OCI-LY1 (cell line): ENCODE measurements around the gene SETMAR.

Experiments used
- EZH2 ChIP-seq: fragments of 200-600 bp; sonication (generic), shearing (Covaris generic); IDR thresholded peaks from 2 replicates; pipeline ENCODE4 v1.8.0; 2017; ENCODE audit warnings: borderline replicate concordance, mixed run types, mild to moderate bottlenecking, antibody characterized with exemption, low read length, moderate library complexity, mixed read lengths
- TF ChIP-seq, protein P1 (sequence below): fragments of 200-600 bp; sonication (generic), shearing (Covaris generic); IDR thresholded peaks from 2 replicates; pipeline ENCODE4 v1.5.1; 2017; ENCODE audit warnings: mild to moderate bottlenecking, antibody characterized with exemption, low read length, moderate library complexity, mixed read lengths

DNA sequence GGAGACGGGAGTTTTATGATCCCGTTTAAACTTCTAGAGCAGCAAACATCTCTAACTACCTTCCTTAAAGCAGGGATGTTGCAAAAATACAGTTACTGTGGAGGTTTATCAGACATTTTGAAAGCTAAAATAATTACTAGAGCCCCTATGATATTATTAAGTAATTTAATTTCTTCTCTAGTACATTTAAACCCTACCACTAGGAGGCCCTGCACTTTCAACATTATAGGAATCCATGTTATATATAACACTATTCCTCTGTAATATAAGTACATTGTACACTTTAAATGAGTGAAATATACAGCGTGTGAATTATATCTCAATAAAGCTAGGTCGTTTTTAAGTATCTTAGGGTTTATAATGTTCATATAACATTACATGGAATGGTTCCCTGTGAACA is 11.5 kb downstream of the SETMAR start:
- TF ChIP-seq EZH2, result no peak
- TF ChIP-seq, protein P1, sequence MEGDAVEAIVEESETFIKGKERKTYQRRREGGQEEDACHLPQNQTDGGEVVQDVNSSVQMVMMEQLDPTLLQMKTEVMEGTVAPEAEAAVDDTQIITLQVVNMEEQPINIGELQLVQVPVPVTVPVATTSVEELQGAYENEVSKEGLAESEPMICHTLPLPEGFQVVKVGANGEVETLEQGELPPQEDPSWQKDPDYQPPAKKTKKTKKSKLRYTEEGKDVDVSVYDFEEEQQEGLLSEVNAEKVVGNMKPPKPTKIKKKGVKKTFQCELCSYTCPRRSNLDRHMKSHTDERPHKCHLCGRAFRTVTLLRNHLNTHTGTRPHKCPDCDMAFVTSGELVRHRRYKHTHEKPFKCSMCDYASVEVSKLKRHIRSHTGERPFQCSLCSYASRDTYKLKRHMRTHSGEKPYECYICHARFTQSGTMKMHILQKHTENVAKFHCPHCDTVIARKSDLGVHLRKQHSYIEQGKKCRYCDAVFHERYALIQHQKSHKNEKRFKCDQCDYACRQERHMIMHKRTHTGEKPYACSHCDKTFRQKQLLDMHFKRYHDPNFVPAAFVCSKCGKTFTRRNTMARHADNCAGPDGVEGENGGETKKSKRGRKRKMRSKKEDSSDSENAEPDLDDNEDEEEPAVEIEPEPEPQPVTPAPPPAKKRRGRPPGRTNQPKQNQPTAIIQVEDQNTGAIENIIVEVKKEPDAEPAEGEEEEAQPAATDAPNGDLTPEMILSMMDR, result peak; percentile 40
